Neuron (in vitro differentiated cells): ENCODE measurements around the gene TMEM116.
"Not testable (repeated sequence)": the region's sequence is repeated elsewhere in the genome, so short reads cannot be mapped to it uniquely, and the experiment has no call there.

Source experiments
- H2AFZ ChIP-seq: one replicate; pipeline ENCODE4 v1.6.1; 2013; ENCODE audit warnings: low read depth, mild to moderate bottlenecking, inconsistent platforms, low read length, moderate library complexity
- H3K27me3 ChIP-seq: one replicate; pipeline ENCODE4 v1.6.1; 2013; ENCODE audit warnings: low read length; ENCODE audit not compliant: insufficient read depth
- H3K36me3 ChIP-seq: one replicate; pipeline ENCODE4 v1.6.1; 2013; ENCODE audit warnings: low read length; ENCODE audit not compliant: insufficient read depth
- H3K4me1 ChIP-seq: one replicate; pipeline ENCODE4 v1.6.1; 2013; ENCODE audit warnings: low read length; ENCODE audit not compliant: insufficient read depth
- H3K4me3 ChIP-seq: 2 replicates; pipeline ENCODE4 v1.5.1; 2013; ENCODE audit warnings: mild to moderate bottlenecking, low read length, moderate library complexity
- H3K9me3 ChIP-seq: one replicate; pipeline ENCODE4 v1.6.1; 2013; ENCODE audit warnings: low read length

The TMEM116 gene

GRCh38 chr12:111980598-111980997 is 32.4 kb downstream of the TMEM116 start:
- Histone ChIP-seq H3K36me3 (no peaks in the 10 kb centered on the region), H3K4me3 (no peak overlapping the region), H2AFZ (no peak overlapping the region), H3K4me1 (no peaks in the 10 kb centered on the region), H3K9me3 (no peaks in the 10 kb centered on the region), H3K27me3 (no peaks in the 10 kb centered on the region)

GRCh38 chr12:111978545-111978944 is 34.4 kb downstream of the TMEM116 start:
- Histone ChIP-seq H3K4me3 (no peak overlapping the region), H3K36me3 (no peaks in the 10 kb centered on the region), H3K9me3 (no peaks in the 10 kb centered on the region), H3K27me3 (no peaks in the 10 kb centered on the region), H3K4me1 (no peaks in the 10 kb centered on the region), H2AFZ (no peak overlapping the region)

GRCh38 chr12:111976860-111977259 is 36.1 kb downstream of the TMEM116 start:
- Histone ChIP-seq H3K36me3 (no peaks in the 10 kb centered on the region), H3K9me3 (peaks cover 3% of the 10 kb centered on the region), H2AFZ (no peak overlapping the region), H3K4me1 (no peaks in the 10 kb centered on the region), H3K4me3 (no peak overlapping the region), H3K27me3 (no peaks in the 10 kb centered on the region)

GRCh38 chr12:111976291-111976690 is 36.7 kb downstream of the TMEM116 start:
- no peaks in the 10 kb centered on the region for H3K27me3 ChIP-seq
- H2AFZ ChIP-seq: no peak overlapping the region
- H3K4me3 ChIP-seq: no peak overlapping the region
- no peaks in the 10 kb centered on the region for H3K36me3 ChIP-seq
- no peaks in the 10 kb centered on the region for H3K4me1 ChIP-seq
- H3K9me3 ChIP-seq: peaks cover 3% of the 10 kb centered on the region

GRCh38 chr12:111975161-111975931 is 37.6 kb downstream of the TMEM116 start:
- Histone ChIP-seq H3K4me3 (no peak overlapping the region), H3K4me1 (no peaks in the 10 kb centered on the region), H3K9me3 (peaks cover 3% of the 10 kb centered on the region), H3K27me3 (no peaks in the 10 kb centered on the region), H3K36me3 (no peaks in the 10 kb centered on the region), H2AFZ (no peak overlapping the region)

GRCh38 chr12:111971800-111972199 is 41.2 kb downstream of the TMEM116 start:
- no peak overlapping the region for H3K4me3 ChIP-seq
- no peaks in the 10 kb centered on the region for H3K27me3 ChIP-seq
- H3K4me1 ChIP-seq: no peaks in the 10 kb centered on the region
- peaks cover 3% of the 10 kb centered on the region for H3K9me3 ChIP-seq
- no peaks in the 10 kb centered on the region for H3K36me3 ChIP-seq
- H2AFZ ChIP-seq: no peak overlapping the region

- no peaks in the 10 kb centered on the region for H3K9me3 ChIP-seq
- no peak overlapping the region for H3K4me3 ChIP-seq
- H3K27me3 ChIP-seq: no peaks in the 10 kb centered on the region
- H2AFZ ChIP-seq: no peak overlapping the region
- no peaks in the 10 kb centered on the region for H3K4me1 ChIP-seq
- H3K36me3 ChIP-seq: no peaks in the 10 kb centered on the region
These were observed 48.0 kb downstream of the TMEM116 start for GRCh38 chr12:111964935-111965334.

GRCh38 chr12:111959518-111959917 is 53.4 kb downstream of the TMEM116 start:
- H3K4me1 ChIP-seq, H2AFZ ChIP-seq, H3K36me3 ChIP-seq, H3K27me3 ChIP-seq, H3K9me3 ChIP-seq, H3K4me3 ChIP-seq: not testable (repeated sequence)

GRCh38 chr12:111957224-111957623 is 55.7 kb downstream of the TMEM116 start:
- H3K36me3 ChIP-seq, H3K27me3 ChIP-seq, H3K4me3 ChIP-seq, H2AFZ ChIP-seq, H3K4me1 ChIP-seq: not testable (repeated sequence)
- peaks cover 11% of the 10 kb centered on the region for H3K9me3 ChIP-seq

GRCh38 chr12:111954969-111955368 is 58.0 kb downstream of the TMEM116 start:
- Histone ChIP-seq H3K36me3 (no peaks in the 10 kb centered on the region), H3K9me3 (peaks cover 11% of the 10 kb centered on the region), H2AFZ (no peak overlapping the region), H3K27me3 (no peaks in the 10 kb centered on the region), H3K4me1 (no peaks in the 10 kb centered on the region), H3K4me3 (no peak overlapping the region)

GRCh38 chr12:111953455-111953854 is 59.5 kb downstream of the TMEM116 start:
- Histone ChIP-seq H3K9me3 (peaks cover 11% of the 10 kb centered on the region), H3K4me3 (no peak overlapping the region)

GRCh38 chr12:111952084-111952787 is 60.7 kb downstream of the TMEM116 start:
- not testable (repeated sequence) for H3K4me1 ChIP-seq, H3K36me3 ChIP-seq, H2AFZ ChIP-seq, H3K27me3 ChIP-seq, H3K4me3 ChIP-seq
- H3K9me3 ChIP-seq: peaks cover 11% of the 10 kb centered on the region

More at GRCh38 chr12:111953455-111953854, 59.5 kb downstream of the TMEM116 start:
- no peak overlapping the region for H2AFZ ChIP-seq
- no peaks in the 10 kb centered on the region for H3K27me3 ChIP-seq
- H3K4me1 ChIP-seq: no peaks in the 10 kb centered on the region
- H3K36me3 ChIP-seq: no peaks in the 10 kb centered on the region

- not testable (repeated sequence) for H3K9me3 ChIP-seq, H3K4me3 ChIP-seq, H3K36me3 ChIP-seq, H3K27me3 ChIP-seq, H2AFZ ChIP-seq
- H3K4me1 ChIP-seq: peaks cover 14% of the 10 kb centered on the region
These were observed 61.8 kb downstream of the TMEM116 start for GRCh38 chr12:111950961-111951676.
